Panc1 (cell line): ENCODE results near the gene IER3. TPM values are rescaled to one million over a fixed set of nuclear protein-coding genes. Genes with fewer than 3 reads are reported as not detected.

ENCODE experiments used
- ATAC-seq: fragments of 200-7000 bp; cut with Tn5 transposase; 2 replicates; pipeline ENCODE4 v1.9.1; 2020; ENCODE audit warnings: mild to moderate bottlenecking, moderate library complexity
- BruUV-seq: library from RNA; stranded (reverse); fragments of 400-500 nt; replicated peaks from 2 replicates; lab custom pipeline; 2021; lab: Mats Ljungman, UMichigan
- CTCF ChIA-PET: fragments of 300-600 bp; sonication (Branson Sonifier 250); formaldehyde crosslinking; loops from one replicate; lab custom pipeline; 2022; ENCODE audit warnings: antibody characterized with exemption; lab: Charles Lee
- POLR2A ChIA-PET: fragments of 300-600 bp; sonication (Branson Sonifier 250); formaldehyde crosslinking; loops from one replicate; lab custom pipeline; 2022; ENCODE audit warnings: antibody characterized with exemption; lab: Charles Lee
- DNase-seq: peaks from one replicate; pipeline ENCODE4 v3.0.0-alpha.2; 2010; ENCODE audit warnings: low read depth, low spot score
- H3K27ac ChIP-seq: 2 replicates; pipeline ENCODE4 v1.5.1; 2011; ENCODE audit warnings: mild to moderate bottlenecking, low read length, inconsistent platforms
- H3K27me3 ChIP-seq: fragments of 200-500 bp; sonication (Bioruptor generic); 2 replicates; pipeline ENCODE4 v1.6.0; 2014; ENCODE audit warnings: low read length, inconsistent platforms; ENCODE audit not compliant: control insufficient read depth, insufficient read depth
- H3K36me3 ChIP-seq: fragments of 200-500 bp; sonication (Bioruptor generic); 2 replicates; pipeline ENCODE4 v1.5.1; 2014; ENCODE audit warnings: inconsistent platforms, mild to moderate bottlenecking, low read length, moderate library complexity; ENCODE audit not compliant: control insufficient read depth, insufficient read depth
- H3K4me1 ChIP-seq: 2 replicates; pipeline ENCODE4 v1.5.1; 2011; ENCODE audit warnings: inconsistent platforms, mild to moderate bottlenecking, low read length, moderate library complexity; ENCODE audit not compliant: control insufficient read depth, insufficient read depth
- H3K4me3 ChIP-seq, 2 experiments: 2 replicates each; pipeline ENCODE4 v1.5.1; 2011 to 2012; ENCODE audit warnings: low read depth in 2 of 2, low read length in 2 of 2, mild to moderate bottlenecking in 2 of 2, inconsistent platforms in 1 of 2, moderate library complexity in 1 of 2
- H3K9me3 ChIP-seq: fragments of 200-500 bp; sonication (Bioruptor generic); 2 replicates; pipeline ENCODE4 v1.5.1; 2014; ENCODE audit warnings: low read depth, mild to moderate bottlenecking, inconsistent platforms, low read length, moderate library complexity; ENCODE audit not compliant: control insufficient read depth, insufficient read depth
- POLR2AphosphoS5 ChIP-seq: IDR thresholded peaks from 2 replicates; pipeline ENCODE4 v1.6.1; 2012; ENCODE audit warnings: mild to moderate bottlenecking, low read depth, low read length, moderate library complexity
- SIN3A ChIP-seq: IDR thresholded peaks from 2 replicates; pipeline ENCODE4 v1.6.1; 2012; ENCODE audit warnings: low read depth, mild to moderate bottlenecking, low read length, moderate library complexity, borderline replicate concordance; ENCODE audit not compliant: insufficient read depth
- TCF7L2 ChIP-seq: IDR thresholded peaks from 2 replicates; pipeline ENCODE4 v1.6.1; 2011; ENCODE audit warnings: mild to moderate bottlenecking, low read depth, low read length, inconsistent platforms
- in situ Hi-C: cut with HindIII; loops from 2 replicates; pipeline ENCODE4 v1.10.0; 2016; ENCODE audit warnings: low sequenced_read_pairs, low pct_unique_long_range_greater_than_20kb
- intact Hi-C: fragments of 100-400 bp; cut with micrococcal nuclease; formaldehyde crosslinking; loops from one replicate; pipeline ENCODE4 v1.10.0; 2022; ENCODE audit not compliant: unreplicated experiment
- total RNA-seq: library from RNA; stranded (reverse); gene quantifications from one replicate; pipeline ENCODE4 v1.2.1, GENCODE V29; 2021; ENCODE audit not compliant: unreplicated experiment
- TF ChIP-seq, protein P1 (sequence below), 2 experiments: IDR thresholded peaks; 2 replicates each; pipeline ENCODE4 v1.6.1; 2011 to 2012; ENCODE audit warnings: low read depth in 2 of 2, control low read depth in 1 of 2, low read length in 1 of 2, mild to moderate bottlenecking in 1 of 2, moderate library complexity in 1 of 2; ENCODE audit not compliant: insufficient read depth in 1 of 2
- TF ChIP-seq, protein P2 (sequence below): fragments of 450-650 bp; IDR thresholded peaks from 2 replicates; pipeline ENCODE4 v1.5.1; 2017; ENCODE audit warnings: mild to moderate bottlenecking

Gene IER3
- total RNA-seq, 1 experiment from 2014 or later: 106 TPM

DNA sequence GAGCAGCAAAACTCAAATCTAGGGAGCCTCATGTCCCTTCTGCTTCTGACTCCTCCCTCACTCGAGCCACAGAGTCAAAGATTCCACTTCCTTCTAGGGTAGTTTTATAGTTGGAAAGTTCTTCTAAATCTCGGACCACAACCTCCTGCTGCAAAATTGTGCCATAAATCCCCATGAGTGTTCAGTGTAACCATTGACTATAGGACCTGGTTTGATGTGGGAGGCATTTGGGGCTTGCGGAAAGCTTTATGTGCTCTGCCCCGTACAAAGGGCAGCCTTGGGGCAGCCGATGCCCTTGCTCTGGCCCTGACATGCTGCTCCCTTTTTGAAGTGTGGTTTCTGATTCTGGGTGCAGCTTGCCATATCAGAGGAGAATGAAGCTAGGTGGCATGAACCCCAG, 43.6 kb upstream of the IER3 start:
- in situ Hi-C loops: no loop called here
- Histone ChIP-seq H3K9me3 (peaks cover 5% of the 10 kb centered on the region; the same call in 1 of the 2 replicates), H3K4me3 (no peak overlapping the region), H3K36me3 (no peaks in the 10 kb centered on the region), H3K27me3 (no peaks in the 10 kb centered on the region), H3K27ac (peak overlapping the region; percentile 74), H3K4me1 (peaks cover 18% of the 10 kb centered on the region)
- ATAC-seq: peak; percentile 74
- BruUV-seq: no TSS peak
- TF ChIP-seq SIN3A: no peak
- TF ChIP-seq, protein P1, sequence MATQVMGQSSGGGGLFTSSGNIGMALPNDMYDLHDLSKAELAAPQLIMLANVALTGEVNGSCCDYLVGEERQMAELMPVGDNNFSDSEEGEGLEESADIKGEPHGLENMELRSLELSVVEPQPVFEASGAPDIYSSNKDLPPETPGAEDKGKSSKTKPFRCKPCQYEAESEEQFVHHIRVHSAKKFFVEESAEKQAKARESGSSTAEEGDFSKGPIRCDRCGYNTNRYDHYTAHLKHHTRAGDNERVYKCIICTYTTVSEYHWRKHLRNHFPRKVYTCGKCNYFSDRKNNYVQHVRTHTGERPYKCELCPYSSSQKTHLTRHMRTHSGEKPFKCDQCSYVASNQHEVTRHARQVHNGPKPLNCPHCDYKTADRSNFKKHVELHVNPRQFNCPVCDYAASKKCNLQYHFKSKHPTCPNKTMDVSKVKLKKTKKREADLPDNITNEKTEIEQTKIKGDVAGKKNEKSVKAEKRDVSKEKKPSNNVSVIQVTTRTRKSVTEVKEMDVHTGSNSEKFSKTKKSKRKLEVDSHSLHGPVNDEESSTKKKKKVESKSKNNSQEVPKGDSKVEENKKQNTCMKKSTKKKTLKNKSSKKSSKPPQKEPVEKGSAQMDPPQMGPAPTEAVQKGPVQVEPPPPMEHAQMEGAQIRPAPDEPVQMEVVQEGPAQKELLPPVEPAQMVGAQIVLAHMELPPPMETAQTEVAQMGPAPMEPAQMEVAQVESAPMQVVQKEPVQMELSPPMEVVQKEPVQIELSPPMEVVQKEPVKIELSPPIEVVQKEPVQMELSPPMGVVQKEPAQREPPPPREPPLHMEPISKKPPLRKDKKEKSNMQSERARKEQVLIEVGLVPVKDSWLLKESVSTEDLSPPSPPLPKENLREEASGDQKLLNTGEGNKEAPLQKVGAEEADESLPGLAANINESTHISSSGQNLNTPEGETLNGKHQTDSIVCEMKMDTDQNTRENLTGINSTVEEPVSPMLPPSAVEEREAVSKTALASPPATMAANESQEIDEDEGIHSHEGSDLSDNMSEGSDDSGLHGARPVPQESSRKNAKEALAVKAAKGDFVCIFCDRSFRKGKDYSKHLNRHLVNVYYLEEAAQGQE (IDR thresholded peaks at IDR 0.05; ENCODE audit: insufficient read depth in 1 of 2, low read depth in 2 of 2, low read length in 1 of 2): no peak
- peak; percentile 47; the same call in 1 of the 2 replicates for TF ChIP-seq POLR2AphosphoS5
- TF ChIP-seq TCF7L2: peak; percentile 92
- TF ChIP-seq, protein P2, sequence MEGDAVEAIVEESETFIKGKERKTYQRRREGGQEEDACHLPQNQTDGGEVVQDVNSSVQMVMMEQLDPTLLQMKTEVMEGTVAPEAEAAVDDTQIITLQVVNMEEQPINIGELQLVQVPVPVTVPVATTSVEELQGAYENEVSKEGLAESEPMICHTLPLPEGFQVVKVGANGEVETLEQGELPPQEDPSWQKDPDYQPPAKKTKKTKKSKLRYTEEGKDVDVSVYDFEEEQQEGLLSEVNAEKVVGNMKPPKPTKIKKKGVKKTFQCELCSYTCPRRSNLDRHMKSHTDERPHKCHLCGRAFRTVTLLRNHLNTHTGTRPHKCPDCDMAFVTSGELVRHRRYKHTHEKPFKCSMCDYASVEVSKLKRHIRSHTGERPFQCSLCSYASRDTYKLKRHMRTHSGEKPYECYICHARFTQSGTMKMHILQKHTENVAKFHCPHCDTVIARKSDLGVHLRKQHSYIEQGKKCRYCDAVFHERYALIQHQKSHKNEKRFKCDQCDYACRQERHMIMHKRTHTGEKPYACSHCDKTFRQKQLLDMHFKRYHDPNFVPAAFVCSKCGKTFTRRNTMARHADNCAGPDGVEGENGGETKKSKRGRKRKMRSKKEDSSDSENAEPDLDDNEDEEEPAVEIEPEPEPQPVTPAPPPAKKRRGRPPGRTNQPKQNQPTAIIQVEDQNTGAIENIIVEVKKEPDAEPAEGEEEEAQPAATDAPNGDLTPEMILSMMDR: no peak
- DNase-seq: no peak
- intact Hi-C loops: no loop called here
- ChIA-PET CTCF (no interaction called here), POLR2A (interaction anchor here (0.6 kb wide), 1 partner anchor 13 kb away, joined by 5 read pairs; no protein-coding TSS in a partner anchor)

DNA sequence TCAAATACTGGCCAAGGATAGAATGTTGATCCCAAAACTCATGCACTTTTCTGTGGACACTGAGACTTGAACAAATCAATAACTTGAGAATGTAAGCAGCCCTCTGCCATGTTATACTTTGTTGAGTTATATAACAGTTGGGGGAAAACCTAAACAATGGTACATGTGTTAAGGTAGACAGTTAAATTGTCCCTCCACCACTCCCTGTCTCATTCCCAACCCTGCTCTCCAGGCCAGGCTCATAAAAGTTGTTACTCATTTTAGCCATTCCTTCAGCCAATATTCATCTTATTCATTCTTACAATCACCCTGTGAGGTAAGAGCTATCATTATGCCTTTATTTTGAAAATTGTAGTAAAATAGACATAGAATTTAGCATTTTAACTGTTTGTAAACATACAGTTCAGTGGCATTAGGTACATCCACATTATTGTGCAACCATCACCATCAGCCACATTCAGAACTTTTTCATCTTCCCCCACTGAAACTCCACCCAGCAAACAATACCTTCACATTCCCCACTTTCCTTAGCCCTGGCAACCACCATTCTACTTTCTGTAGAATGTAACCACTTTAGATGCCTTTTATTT, 38.2 kb upstream of the IER3 start:
- H3K4me3 ChIP-seq: no peak overlapping the region; a peak in 1 of 4 replicates
- ChIA-PET POLR2A (interaction anchor here (0.6 to 1.1 kb wide), 2 partner anchors 30 kb away, joined by 3 read pairs; no protein-coding TSS in a partner anchor), CTCF (no interaction called here)
- in situ Hi-C loops (no loop called here), intact Hi-C loops (loop anchor here (5.0 kb wide), 1 partner anchor 40 kb away; the partner anchor contains the start of genes FLOT1 and IER3)
- no peaks in the 10 kb centered on the region for H3K36me3 ChIP-seq
- TF ChIP-seq TCF7L2 (peak; percentile 32; the same call in 1 of the 2 replicates), SIN3A (no peak)
- peak; percentile 81 for ATAC-seq
- peaks cover 56% of the 10 kb centered on the region for H3K4me1 ChIP-seq
- H3K27ac ChIP-seq: peak overlapping the region; percentile 90
- BruUV-seq: TSS peak; percentile 99
- no peaks in the 10 kb centered on the region for H3K27me3 ChIP-seq
- no peak for DNase-seq
- H3K9me3 ChIP-seq: peaks cover 5% of the 10 kb centered on the region; the same call in 1 of the 2 replicates
